ENCODE measurements around the gene IGSF11.

DNA sequence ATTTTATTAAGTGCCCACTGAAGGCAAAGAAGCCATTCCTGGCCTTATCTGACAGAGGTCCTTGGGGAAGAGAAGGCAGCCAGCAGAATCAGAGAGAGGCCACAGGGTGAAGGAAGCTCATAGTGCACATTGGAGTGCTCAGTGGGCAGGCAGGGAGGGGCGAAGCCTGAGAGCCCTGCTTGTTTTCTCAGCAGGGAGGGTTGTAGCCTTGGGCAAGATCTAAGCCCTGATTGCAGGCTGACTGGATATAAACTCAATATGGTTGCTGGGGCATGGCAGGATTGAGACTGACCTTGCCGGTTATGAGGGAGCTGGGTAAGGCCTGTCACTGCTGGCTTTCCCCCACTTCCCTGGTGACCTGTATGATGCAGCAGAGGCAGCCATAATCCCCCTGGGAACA lies 7.5 kb upstream of the IGSF11 start:
- TF ChIP-seq CTCF (conservative IDR thresholded peaks at IDR 0.05; ENCODE audit: low read depth, low read length), result no peak
- TF ChIP-seq POLR2A (IDR thresholded peaks at IDR 0.05; ENCODE audit: low read depth, low read length), result no peak
- no peak for TF ChIP-seq NFE2L2 (IDR thresholded peaks at IDR 0.05; ENCODE audit: low read depth, low read length)
- TF ChIP-seq MAZ (IDR thresholded peaks at IDR 0.05; ENCODE audit: borderline replicate concordance, low read depth, low read length), result no peak
- TF ChIP-seq ELK1 (IDR thresholded peaks at IDR 0.05; ENCODE audit: borderline replicate concordance, low read depth, low read length), result no peak
- no peak for TF ChIP-seq CHD1 (IDR thresholded peaks at IDR 0.05; ENCODE audit: low read depth, low read length)
- TF ChIP-seq SMC3 (IDR thresholded peaks at IDR 0.05; ENCODE audit: low read depth, low read length), result no peak
- no peak for TF ChIP-seq BHLHE40 (IDR thresholded peaks at IDR 0.05; ENCODE audit: low read depth, low read length)
- TF ChIP-seq RAD21 (IDR thresholded peaks at IDR 0.05; ENCODE audit: low read length), result no peak
- TF ChIP-seq RFX5 (IDR thresholded peaks at IDR 0.05; ENCODE audit: low read depth, low read length), result no peak
- TF ChIP-seq CEBPB (IDR thresholded peaks at IDR 0.05; ENCODE audit: low read depth, low read length), result no peak
- TF ChIP-seq FOS (IDR thresholded peaks at IDR 0.05; ENCODE audit: low read depth, low read length), result no peak
